A549 (cell line): Measurements from ENCODE around the gene ST8SIA5. TPM values are rescaled to one million over a fixed set of nuclear protein-coding genes. Genes with fewer than 3 reads are reported as not detected.

Experiments used
- ATAC-seq, 2 experiments: fragments of 200-7000 bp in 1 of 2; fragments of >200 bp in 1 of 2; cut with Nextera tagmentation in 1 of 2; cut with Tn5 transposase in 1 of 2; 3 replicates each; pipeline versions ENCODE4 v1.8.0 to v1.9.1; 2018 to 2020; ENCODE audit warnings: mild to moderate bottlenecking in 1 of 2, moderate library complexity in 1 of 2
- CTCF ChIA-PET: fragments of 300-600 bp; sonication (Branson Sonifier 250); formaldehyde crosslinking; extraction: SDS; loops from one replicate; lab custom pipeline; 2021; ENCODE audit warnings: antibody characterized with exemption, inconsistent platforms; lab: Yijun Ruan, JAX
- POLR2A ChIA-PET: fragments of 350-600 bp; formaldehyde crosslinking; extraction: SDS; loops from one replicate; lab custom pipeline; 2021; ENCODE audit warnings: antibody characterized with exemption, inconsistent platforms; lab: Yijun Ruan, JAX
- DNase-seq, 2 experiments: peaks; one replicate each; pipeline versions ENCODE4 v3.0.0 to v3.0.0-alpha.2; 2011 to 2016; ENCODE audit warnings: low read depth in 1 of 2, low spot score in 1 of 2
- FAIRE-seq: peaks from 2 replicates; lab custom pipeline; 2011; peaks lifted over from hg19 to GRCh38; lab: Jason Lieb, UNC
- H3K27ac ChIP-seq, 2 experiments: fragments of >200 bp; sonication (Bioruptor Twin); formaldehyde crosslinking; 3 replicates each; pipeline ENCODE4 v1.5.1; 2016 to 2017
- H3K4me1 ChIP-seq: fragments of >200 bp; sonication (Bioruptor Twin); formaldehyde crosslinking; 3 replicates; pipeline ENCODE4 v1.6.1; 2016
- H3K4me2 ChIP-seq: fragments of >200 bp; sonication (Bioruptor Twin); formaldehyde crosslinking; 3 replicates; pipeline ENCODE4 v1.6.1; 2016
- H3K4me3 ChIP-seq: fragments of >200 bp; sonication (Bioruptor Twin); formaldehyde crosslinking; 3 replicates; pipeline ENCODE4 v1.5.1; 2016
- H3K9me3 ChIP-seq: fragments of >200 bp; sonication (Bioruptor Twin); formaldehyde crosslinking; 3 replicates; pipeline ENCODE4 v1.6.1; 2016
- ATOH8 ChIP-seq: fragments of 250-450 bp; sonication (Bioruptor Pico); IDR thresholded peaks from 2 replicates; pipeline ENCODE4 v1.5.0; 2020; ENCODE audit warnings: low read depth, mild to moderate bottlenecking, moderate library complexity
- BCL3 ChIP-seq: fragments of >200 bp; sonication (Bioruptor Twin); formaldehyde crosslinking; IDR thresholded peaks from 3 replicates; pipeline ENCODE4 v1.6.1; 2016
- BHLHE40 ChIP-seq: IDR thresholded peaks from 2 replicates; pipeline ENCODE4 v1.6.1; 2012; ENCODE audit warnings: low read depth, low read length, inconsistent platforms
- CBX2 ChIP-seq: fragments of 200-600 bp; sonication (generic); IDR thresholded peaks from 2 replicates; pipeline ENCODE4 v1.6.1; 2016; ENCODE audit warnings: low read depth, mild to moderate bottlenecking, borderline replicate concordance
- CHD2 ChIP-seq: fragments of 150-350 bp; IDR thresholded peaks from 2 replicates; pipeline ENCODE4 v1.6.1; 2014; ENCODE audit warnings: low read length; ENCODE audit not compliant: partially characterized antibody
- E2F6 ChIP-seq: IDR thresholded peaks from 2 replicates; pipeline ENCODE4 v1.6.1; 2012; ENCODE audit warnings: low read depth, borderline replicate concordance
- EHF ChIP-seq: fragments of 250-450 bp; sonication (Bioruptor Pico); IDR thresholded peaks from 2 replicates; pipeline ENCODE4 v1.5.0; 2020; ENCODE audit warnings: mild to moderate bottlenecking
- ELK1 ChIP-seq: fragments of 150-350 bp; IDR thresholded peaks from 2 replicates; pipeline ENCODE4 v1.6.1; 2014; ENCODE audit warnings: low read depth, mild to moderate bottlenecking, low read length
- ESRRA ChIP-seq: fragments of 150-350 bp; IDR thresholded peaks from 2 replicates; pipeline ENCODE4 v1.6.1; 2014; ENCODE audit warnings: mild to moderate bottlenecking, low read length, borderline replicate concordance
- FOSL2 ChIP-seq, 2 experiments: fragments of 450-650 bp in 1 of 2; fragments of >200 bp in 1 of 2; sonication (Bioruptor Twin) in 1 of 2; formaldehyde crosslinking; IDR thresholded peaks; 2 replicates each; pipeline versions ENCODE4 v1.5.0 to v1.6.1; 2016 to 2020; ENCODE audit warnings: mild to moderate bottlenecking in 1 of 2, moderate library complexity in 1 of 2
- FOXS1 ChIP-seq: fragments of 250-450 bp; sonication (Bioruptor Pico); IDR thresholded peaks from 2 replicates; pipeline ENCODE4 v1.5.0; 2020; ENCODE audit warnings: mild to moderate bottlenecking, moderate library complexity
- GATA3 ChIP-seq: IDR thresholded peaks from 2 replicates; pipeline ENCODE4 v1.6.1; 2012; ENCODE audit warnings: borderline replicate concordance
- HDAC2 ChIP-seq: fragments of 200-600 bp; sonication (generic); IDR thresholded peaks from 2 replicates; pipeline ENCODE4 v1.6.1; 2016
- HOXB13 ChIP-seq: fragments of 250-450 bp; sonication (Bioruptor Pico); IDR thresholded peaks from 2 replicates; pipeline ENCODE4 v1.5.0; 2020; ENCODE audit warnings: low read depth, mild to moderate bottlenecking, moderate library complexity
- KDM5A ChIP-seq: fragments of 200-600 bp; sonication (generic); IDR thresholded peaks from 2 replicates; pipeline ENCODE4 v1.6.1; 2016; ENCODE audit warnings: antibody characterized with exemption, mild to moderate bottlenecking
- MAFK ChIP-seq: fragments of 450-650 bp; IDR thresholded peaks from 2 replicates; pipeline ENCODE4 v1.6.1; 2014; ENCODE audit not compliant: partially characterized antibody
- MAX ChIP-seq: IDR thresholded peaks from 2 replicates; pipeline ENCODE4 v1.6.1; 2012
- MYC ChIP-seq: IDR thresholded peaks from 2 replicates; pipeline ENCODE4 v1.6.1; 2012; ENCODE audit warnings: mild to moderate bottlenecking, inconsistent platforms, low read length, improper control_type of control experiment, borderline replicate concordance
- NPAS2 ChIP-seq: fragments of 250-450 bp; sonication (Bioruptor Pico); IDR thresholded peaks from 2 replicates; pipeline ENCODE4 v1.8.0; 2022; ENCODE audit warnings: mild to moderate bottlenecking, moderate library complexity, borderline replicate concordance
- NR3C1 ChIP-seq: fragments of >200 bp; sonication (Bioruptor Twin); formaldehyde crosslinking; IDR thresholded peaks from 3 replicates; pipeline ENCODE4 v1.6.1; 2017
- PHF8 ChIP-seq: fragments of 200-600 bp; sonication (generic); IDR thresholded peaks from 2 replicates; pipeline ENCODE4 v1.6.1; 2016; ENCODE audit warnings: low read depth, mild to moderate bottlenecking, antibody characterized with exemption, moderate library complexity, borderline replicate concordance
- POLR2A ChIP-seq: IDR thresholded peaks from 2 replicates; pipeline ENCODE4 v1.6.1; 2012; ENCODE audit warnings: mild to moderate bottlenecking, low read length
- RAD21 ChIP-seq, 2 experiments: fragments of >200 bp in 1 of 2; sonication (Bioruptor Twin) in 1 of 2; formaldehyde crosslinking in 1 of 2; IDR thresholded peaks in 1 of 2; conservative IDR thresholded peaks in 1 of 2; 2 replicates in 1 of 2; 3 replicates in 1 of 2; pipeline ENCODE4 v1.6.1; 2012 to 2018; ENCODE audit warnings: inconsistent platforms in 1 of 2
- SMC3 ChIP-seq: fragments of >200 bp; sonication (Bioruptor Twin); formaldehyde crosslinking; IDR thresholded peaks from 3 replicates; pipeline ENCODE4 v1.6.1; 2018; ENCODE audit warnings: inconsistent platforms
- USF2 ChIP-seq: fragments of 450-650 bp; IDR thresholded peaks from 2 replicates; pipeline ENCODE4 v1.6.1; 2014; ENCODE audit warnings: antibody characterized with exemption
- ZC3H11A ChIP-seq: fragments of 450-650 bp; IDR thresholded peaks from 2 replicates; pipeline ENCODE4 v1.6.1; 2014; ENCODE audit warnings: antibody characterized with exemption, mild to moderate bottlenecking
- WGBS: methylation state at CpG from one replicate; pipeline ENCODE4 v1.1.6; 2017; ENCODE audit errors: missing lambda C conversion rate; 5-methylcytosine and 5-hydroxymethylcytosine counted together
- polyA plus RNA-seq, 4 experiments: library from polyadenylated mRNA; depleted of rRNA in 3 of 4; stranded (reverse); fragments of >200 nt; fragmentation: RNase III in 1 of 4; extraction: RNeasy Plus Mini Kit Qiagen cat#74134 plus additional on column Dnase treatment in 1 of 4; gene quantifications; 2 replicates in 3 of 4; 3 replicates in 1 of 4; pipeline ENCODE4 v1.2.3, GENCODE V29; 2011 to 2017

Gene ST8SIA5
- polyA plus RNA-seq, 2 of the 4 experiments (the other 2 are of a cell fraction): not detected

GRCh38 chr18:46678785-46679399, 78.0 kb downstream of the ST8SIA5 start:
- POLR2A ChIA-PET: no interaction called here
- H3K9me3 ChIP-seq: no peaks in the 10 kb centered on the region
- DNase-seq: no peak
- CTCF ChIA-PET: interaction anchor here (1.8 kb wide), 1 partner anchor 20 kb away, joined by 6 read pairs; no protein-coding TSS in a partner anchor
- no peak for FAIRE-seq
- H3K4me3 ChIP-seq: no peak overlapping the region
- H3K4me1 ChIP-seq: no peaks in the 10 kb centered on the region
- TF ChIP-seq PHF8 (no peak), EHF (no peak), BCL3 (no peak), E2F6 (no peak), USF2 (no peak), POLR2A (no peak), ESRRA (no peak), ELK1 (no peak), HDAC2 (no peak), BHLHE40 (no peak), ATOH8 (no peak), KDM5A (no peak), GATA3 (no peak), SMC3 (no peak), NR3C1 (no peak), MYC (no peak)
- no peak overlapping the region for H3K27ac ChIP-seq
- H3K4me2 ChIP-seq: no peak overlapping the region
- ATAC-seq: no peak
- WGBS: 45% methylated on average over 10 of the region's 10 CpGs

GRCh38 chr18:46678041-46678440, 78.8 kb downstream of the ST8SIA5 start:
- no peak for FAIRE-seq
- CTCF ChIA-PET: no interaction called here

More at GRCh38 chr18:46678041-46678440, 78.8 kb downstream of the ST8SIA5 start:
- no CpG with 5 or more reads among the region's 3 CpGs for WGBS
- DNase-seq: no peak
- H3K4me1 ChIP-seq: no peaks in the 10 kb centered on the region
- ATAC-seq: no peak
- H3K27ac ChIP-seq: no peak overlapping the region
- POLR2A ChIA-PET: no interaction called here
- H3K4me3 ChIP-seq: no peak overlapping the region
- H3K4me2 ChIP-seq: no peak overlapping the region
- TF ChIP-seq MYC (no peak), NR3C1 (no peak), MAX (no peak), HOXB13 (no peak), RAD21 (conservative IDR thresholded peaks at IDR 0.05 in 1 of 2, IDR thresholded peaks at IDR 0.05 in 1 of 2) (no peak), CHD2 (no peak), ZC3H11A (no peak), MAFK (no peak), FOSL2 (IDR thresholded peaks at IDR 0.05) (no peak), FOSL2 (CRISPR knock-in tag; IDR thresholded peaks at IDR 0.05) (no peak), FOXS1 (CRISPR knock-in tag) (no peak), USF2 (no peak), CBX2 (no peak), NPAS2 (CRISPR knock-in tag) (no peak)
- H3K9me3 ChIP-seq: no peaks in the 10 kb centered on the region
